Measurements from ENCODE around the gene CETP.
"Not testable (repeated sequence)": the region's sequence is repeated elsewhere in the genome, so short reads cannot be mapped to it uniquely, and the experiment has no call there.

CETP gene

DNA sequence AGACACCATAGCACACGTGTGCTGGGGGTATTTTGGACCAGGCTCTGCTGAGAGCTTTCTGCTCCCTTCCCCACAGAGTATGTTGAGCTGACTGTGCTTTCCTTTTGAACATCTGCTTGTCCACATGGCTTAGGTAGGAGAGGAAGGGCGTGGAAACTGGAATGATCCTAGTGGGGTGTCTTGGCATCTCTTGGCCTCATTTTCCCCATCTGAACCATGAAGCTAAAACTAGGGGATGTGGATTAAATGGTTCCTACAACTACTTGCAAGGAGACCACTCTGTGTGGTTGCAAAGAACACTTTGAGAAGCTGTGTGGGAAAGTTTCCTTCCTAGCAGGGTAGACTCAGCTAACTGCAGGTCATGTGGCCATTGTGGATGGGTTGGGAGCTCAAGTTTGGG is 20.9 kb downstream of the CETP start:
- no peak for DNase-seq

DNA sequence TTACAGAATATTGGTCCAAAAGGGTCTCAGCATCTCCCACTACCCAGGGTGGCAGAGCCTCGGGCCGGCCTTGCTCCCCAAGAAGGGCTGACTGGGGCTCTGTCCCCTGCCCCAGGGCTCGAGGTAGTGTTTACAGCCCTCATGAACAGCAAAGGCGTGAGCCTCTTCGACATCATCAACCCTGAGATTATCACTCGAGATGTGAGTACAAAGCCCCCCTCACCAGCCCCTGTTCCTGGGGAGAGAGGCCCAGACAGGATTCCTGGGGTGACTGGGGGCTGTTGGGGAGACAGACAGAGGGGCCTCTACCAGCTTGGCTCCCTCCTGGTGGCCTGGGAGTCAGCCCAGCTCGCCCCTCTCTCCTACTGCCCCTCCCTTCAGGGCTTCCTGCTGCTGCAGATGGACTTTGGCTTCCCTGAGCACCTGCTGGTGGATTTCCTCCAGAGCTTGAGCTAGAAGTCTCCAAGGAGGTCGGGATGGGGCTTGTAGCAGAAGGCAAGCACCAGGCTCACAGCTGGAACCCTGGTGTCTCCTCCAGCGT is 21.5 kb downstream of the CETP start:
- peak; percentile 20 for DNase-seq

DNA sequence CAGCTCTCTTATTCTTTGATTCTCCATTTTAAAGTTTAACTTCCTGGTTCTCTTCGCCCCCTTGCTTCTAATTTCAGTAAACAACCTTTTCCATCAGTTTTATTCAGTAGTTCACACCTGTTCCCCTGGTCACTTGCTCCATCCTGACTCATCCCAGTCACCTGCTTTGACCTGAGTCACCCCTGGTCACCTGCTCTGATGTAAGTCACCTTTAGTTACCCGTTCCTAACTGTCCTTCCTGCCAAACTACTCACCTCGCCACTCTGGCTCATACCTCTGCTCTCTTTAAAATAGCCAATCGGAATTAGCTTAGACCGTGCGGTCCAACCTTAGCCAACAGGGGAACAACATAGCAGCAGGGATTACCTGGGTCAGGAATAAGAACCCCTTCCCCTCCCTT is 22.9 kb downstream of the CETP start:
- no peak for DNase-seq

DNA sequence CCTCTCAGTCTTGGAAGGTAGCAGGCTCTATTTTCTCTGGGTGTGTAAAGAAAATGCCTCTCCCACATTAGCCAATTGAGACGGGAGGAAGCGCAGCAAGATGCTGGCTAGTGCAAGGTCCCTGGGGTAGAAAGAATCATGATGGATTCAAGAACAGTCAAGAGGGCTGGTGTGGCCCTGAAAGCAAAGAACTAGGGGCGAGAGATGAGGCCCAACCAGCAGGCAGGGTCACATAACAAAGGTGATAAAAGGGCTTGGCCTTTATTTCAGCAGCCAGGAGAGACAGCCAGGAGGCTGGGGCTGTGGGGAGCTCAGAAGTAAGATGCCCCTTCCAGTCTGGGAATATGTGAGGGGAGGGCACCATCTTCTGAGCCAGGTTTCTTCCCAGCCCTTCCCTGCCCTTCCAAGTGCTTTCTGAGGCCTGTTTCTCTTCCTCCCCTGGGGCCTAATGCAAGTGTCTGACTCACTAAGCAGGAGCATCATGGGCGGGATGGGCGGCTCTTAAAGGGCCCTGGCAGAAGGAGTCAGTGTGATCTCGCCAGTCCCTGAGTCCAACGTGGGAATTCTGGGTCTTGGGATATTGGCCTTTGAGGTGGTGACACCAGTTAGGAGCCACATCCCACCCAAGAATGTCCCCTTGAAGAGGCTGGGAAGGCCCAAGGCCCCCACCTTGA is 23.7 kb downstream of the CETP start:
- peak; percentile 59 for DNase-seq

DNA sequence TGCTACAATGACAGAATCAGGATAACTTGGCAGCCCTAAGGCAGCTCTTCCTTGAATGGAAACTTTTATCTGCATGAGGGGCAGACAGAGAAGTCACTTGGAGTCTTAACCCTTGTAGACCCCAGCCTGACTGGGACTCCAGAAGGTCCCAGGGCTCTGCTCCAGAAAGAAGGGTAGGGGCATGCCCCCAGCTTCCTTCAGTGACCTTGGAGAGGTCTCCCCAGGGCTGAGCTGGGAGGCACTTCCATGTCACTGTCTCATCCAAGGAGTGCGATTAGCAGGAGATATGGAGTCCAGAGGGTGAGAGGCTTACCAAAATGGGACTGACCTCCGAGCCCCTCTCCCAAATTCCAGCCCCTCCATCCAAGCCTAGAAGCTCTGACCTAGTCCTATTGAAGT is 24.2 kb downstream of the CETP start:
- no peak for DNase-seq

DNA sequence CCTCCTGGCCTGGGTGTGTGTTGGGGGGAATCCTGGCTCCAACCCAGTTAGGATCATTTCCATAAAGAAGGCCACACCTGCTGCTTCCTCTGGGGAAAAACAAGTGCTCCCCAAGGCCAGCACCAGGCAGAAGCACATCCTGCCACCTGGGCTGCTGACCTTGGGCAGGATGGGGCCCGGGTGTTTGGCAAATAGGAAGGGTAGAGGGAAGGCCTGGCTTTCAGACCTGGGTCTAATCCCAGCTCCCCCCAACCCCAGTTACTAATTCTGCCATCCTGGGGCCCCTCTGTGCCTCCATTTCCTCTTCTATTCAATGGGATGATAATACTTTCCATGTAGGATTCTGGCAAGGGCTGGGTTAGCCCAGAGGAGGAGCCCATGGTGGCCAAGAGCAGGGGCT is 24.6 kb downstream of the CETP start:
- no peak for DNase-seq

DNA sequence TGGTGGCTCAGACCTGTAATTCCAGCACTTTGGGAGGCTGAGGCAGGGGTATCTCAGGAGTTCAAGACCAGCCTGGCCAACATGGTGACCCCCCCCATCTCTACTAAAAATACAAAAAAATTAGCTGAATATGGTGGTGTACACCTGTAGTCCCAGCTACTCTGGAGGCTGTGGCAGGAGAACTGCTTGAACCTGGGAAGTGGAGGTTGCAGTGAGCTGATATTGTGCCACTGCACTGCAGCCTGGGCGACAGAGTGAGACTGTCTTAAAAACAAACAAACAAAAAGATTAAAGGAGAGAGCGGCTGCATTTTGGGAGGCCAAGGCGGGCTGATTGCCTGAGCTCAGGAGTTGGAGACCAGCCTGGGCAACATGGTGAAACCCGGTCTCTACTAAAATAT is 25.2 kb downstream of the CETP start:
- not testable (repeated sequence) for DNase-seq

DNA sequence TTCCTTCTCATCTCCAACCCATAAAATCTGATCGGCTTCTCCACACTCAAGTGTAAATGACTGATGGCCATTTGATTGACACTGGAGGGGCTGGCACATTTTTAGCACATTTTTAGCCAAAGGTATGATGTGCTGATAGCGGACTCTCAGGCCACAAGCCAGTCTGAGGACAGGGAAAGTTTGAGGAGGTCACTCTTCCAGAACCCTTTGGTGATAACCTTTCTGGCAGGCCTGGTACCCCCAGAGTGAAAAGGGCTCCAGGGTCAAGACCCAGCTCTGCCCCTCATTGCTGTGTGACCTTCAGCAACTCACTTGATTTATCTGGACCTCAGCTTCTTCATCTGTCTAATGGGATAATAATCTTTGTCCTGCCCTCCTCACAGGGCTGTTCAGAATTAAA is 25.9 kb downstream of the CETP start:
- no peak for DNase-seq

DNA sequence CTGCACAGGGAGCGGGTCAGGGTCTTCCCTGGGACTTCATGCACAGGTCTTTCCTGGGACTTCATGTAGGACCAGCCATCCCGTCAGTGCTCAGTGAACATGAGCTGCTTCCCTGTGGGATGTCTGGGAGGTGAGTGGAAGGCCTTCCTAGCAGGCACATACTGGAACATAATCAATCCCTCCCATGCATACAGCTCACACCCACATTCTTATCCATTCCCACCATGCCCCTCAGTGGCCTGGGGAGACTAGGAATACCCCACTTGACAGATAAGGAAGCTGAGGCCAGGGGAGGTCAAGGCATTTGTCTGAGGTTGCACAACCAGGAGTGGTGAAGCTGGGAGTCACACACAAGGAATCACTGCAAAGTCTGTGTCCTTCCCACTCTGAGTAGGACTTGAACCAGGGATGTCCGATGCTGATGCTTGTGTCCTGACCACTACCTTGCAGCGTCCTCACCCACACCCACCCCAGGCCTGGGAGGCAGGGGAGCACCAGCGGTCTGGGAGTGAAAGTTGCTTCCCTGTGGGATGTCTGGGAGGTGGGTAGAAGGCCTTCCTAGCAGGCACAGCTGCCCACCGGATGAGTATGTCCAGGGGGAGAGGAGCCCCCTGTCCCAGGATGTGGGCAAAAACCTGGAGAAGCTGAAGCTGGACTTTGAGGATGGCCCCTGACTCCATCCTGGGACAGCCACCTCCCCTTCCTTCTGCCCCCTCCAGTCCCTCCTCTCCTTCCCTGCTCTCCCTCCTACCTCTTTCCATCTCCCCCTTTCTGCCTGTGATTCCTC is 26.6 kb downstream of the CETP start:
- no peak for DNase-seq

DNA sequence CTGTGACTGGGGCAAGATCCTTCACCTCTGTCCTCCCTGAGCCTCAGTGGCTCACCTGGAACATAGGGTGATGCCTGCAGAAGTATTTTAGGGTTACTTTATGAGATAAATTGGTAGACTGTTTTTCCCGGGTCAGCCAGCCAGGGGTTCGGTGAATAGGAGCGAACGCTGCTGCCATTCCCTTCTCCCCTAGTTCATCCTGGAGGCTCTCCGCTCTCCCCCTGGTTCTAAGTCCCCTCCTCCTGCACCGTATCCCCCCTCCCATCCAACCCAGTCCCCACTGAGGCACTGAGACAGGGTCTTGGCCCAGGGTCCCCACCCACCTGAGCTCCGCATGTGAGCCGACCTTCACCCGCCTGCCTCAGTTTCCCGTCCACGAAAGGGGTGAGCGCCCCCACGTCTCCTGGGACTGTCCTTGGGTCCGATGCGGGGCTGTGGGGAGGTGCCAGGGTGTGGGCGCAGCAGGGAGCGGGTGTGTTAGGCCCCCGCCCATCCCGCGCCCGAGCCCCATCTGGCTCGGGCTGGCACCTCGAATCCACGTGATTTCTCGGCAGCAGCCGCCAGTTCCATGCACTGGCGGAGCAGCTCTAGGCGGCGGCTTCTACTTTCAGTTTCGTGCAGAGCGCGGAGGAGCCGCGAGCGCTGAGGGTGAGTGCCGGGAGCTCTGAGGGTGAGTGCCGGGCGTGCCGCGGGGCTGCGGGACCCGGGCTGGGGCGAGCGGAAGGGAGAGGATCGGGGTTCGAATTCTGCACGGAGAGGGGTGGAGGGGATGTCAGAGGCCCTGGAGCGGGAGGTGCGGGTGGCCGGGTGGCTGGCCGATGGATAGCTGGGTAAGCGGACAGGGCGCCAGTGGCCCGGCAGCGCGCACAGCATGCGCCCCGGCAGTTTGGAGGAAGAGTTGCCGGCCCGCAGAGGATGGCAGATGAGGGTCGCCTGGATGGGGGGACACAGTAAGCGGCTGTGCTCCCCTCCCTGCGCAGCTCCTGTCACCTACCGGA is 27.5 kb downstream of the CETP start, which contains the start of gene NLRC5:
TSS of gene NLRC5 (plus strand) at position 610 of the 998 bp plus-strand sequence. CDS start 31,156 bp downstream, outside the sequence.
- peak; percentile 87 for DNase-seq

DNA sequence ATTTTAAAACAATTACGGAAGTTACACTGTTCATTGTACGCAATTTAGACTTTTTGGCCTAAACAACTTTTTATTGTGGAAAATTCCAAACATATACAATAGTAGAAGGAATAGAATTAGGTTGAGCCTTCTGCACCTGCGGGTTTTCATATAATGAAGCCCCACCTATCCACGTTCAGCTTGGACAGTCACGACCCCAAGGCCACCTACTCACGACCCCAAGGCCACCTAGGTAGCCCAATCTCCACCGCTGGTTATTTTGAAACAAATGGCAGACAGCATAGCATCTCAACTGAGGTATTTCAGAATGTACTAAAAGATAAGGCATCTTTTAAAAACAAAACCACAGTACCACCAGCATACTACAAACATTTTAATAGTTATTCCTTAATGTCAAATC is 28.2 kb downstream of the CETP start:
- DNase-seq: no peak

DNA sequence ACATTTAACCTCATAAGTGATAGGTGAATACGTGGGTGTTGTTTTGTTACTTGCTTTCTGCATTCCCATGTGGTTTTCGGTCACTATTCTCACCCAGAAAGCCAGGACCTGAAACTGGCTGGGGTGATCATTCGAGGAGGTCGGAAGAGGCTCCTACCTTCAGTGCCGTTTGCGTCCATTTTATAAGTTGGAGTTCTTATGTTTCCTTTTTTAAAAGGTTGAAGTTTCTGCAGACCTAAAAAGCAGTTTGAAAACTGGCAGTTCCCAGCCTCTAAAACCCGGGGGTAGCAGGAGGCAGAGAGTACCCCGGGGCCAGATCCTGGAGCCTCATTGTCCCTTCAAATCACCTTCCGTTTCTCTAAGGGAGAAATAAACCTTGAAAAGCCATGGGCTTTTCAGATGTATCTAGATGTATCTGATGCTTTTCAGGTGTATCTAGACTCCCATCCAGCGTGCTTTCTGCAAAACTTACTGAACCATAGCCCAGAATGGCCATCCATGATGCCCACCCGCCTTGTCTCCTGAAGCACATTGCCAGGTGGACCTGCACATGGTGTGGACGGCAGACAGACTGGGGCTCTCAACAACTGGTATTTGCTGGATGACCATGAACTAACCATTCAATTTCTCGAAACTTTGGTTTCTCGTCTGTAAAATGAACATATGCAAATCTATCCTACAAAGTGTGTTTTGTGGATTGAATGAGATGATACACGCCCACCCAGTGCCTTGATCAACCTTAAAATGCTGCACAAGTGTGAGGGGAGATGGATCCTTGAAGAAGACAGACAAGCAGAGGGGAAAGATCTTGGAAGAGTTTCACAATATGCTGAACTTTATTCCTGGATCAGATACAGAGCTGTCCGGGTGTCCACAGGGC is 28.9 kb downstream of the CETP start:
- no peak for DNase-seq

DNA sequence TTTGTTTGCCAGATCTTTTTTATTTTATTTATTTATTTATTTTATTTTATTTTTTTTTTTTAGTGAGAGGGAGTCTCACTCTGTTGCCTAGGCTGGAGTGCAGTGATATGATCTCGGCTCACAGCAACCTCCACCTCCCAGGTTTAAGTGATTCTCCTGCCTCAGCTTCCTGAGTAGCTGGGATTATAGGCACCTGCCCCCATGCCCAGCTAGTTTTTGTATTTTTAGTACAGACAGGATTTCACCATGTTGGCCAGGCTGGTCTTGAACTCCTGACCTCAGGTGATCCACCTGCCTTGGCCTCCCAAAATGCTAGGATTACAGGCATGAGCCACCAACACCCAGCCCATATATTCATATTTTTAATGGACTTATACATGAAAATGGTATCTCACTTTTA is 30.7 kb downstream of the CETP start:
- not testable (repeated sequence) for DNase-seq

DNA sequence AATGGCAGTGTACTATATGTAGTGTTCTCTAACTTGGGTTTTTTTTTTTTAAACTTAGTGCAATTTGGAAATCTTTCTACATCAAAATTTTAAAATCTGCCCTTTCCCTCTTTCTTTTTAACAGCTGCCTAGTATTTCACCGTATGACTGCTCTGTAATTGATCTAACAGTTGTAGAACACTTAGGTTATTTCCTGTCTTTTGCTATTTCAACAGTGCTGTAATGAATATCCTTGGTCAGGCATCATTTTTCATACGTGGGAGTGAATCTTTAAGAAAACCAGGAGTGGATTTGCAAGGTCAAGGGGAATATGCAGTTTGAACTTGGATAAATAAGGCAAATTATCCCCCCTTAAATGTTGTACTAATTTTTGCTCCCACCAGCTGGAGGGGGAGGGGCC is 31.5 kb downstream of the CETP start:
- DNase-seq: no peak

DNA sequence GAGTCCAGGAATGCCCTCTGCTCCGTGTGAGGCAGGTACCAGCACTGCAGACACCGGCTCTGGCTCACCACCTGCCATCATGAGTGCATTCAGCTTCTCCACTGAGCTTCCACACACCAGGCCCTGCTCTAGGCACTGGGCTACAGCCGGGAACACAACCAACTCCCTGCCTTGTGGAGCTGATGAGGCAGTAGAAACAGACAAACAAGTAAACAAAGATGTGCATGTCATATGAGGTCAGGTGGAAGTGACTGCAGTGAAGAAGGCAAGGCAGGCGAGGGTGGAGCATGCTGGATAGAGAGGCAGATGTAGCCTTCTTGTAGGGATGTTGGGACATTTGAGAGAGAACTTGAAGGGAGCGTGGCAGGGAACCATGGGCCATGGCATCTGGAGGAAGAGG is 32.6 kb downstream of the CETP start:
- peak; percentile 5 for DNase-seq

DNA sequence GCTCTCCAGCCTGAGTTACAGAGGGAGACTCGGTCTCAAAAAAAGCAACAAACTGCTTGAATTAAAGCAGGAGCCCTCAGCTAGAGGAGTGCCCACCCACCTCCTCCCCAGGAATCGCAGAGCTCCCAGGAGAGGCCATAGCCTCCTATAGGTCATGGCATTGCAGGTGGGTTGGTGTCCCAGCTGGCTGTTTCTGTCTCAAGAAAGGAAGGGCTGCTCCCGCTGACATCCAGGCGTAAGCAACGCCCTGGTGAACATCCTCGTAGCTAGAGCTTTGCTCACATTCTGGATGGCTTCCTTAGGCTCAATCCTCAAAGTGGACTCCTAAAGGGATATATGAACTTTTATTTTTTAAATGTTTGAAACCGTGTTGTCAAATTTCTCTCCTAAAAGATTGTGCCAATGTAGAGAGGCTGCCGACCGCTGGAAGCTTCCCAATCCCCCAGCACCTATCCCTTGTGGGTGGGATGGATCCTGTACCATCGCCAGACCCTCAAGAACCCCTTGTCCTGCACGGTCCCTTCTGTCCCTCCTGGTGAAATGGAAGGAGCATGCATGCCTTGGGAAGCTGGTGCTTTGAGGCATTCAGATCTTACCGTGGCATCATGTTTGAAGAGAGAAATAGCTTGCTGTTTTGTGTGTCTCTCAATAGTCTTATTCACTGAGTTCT is 33.5 kb downstream of the CETP start:
- no peak for DNase-seq

DNA sequence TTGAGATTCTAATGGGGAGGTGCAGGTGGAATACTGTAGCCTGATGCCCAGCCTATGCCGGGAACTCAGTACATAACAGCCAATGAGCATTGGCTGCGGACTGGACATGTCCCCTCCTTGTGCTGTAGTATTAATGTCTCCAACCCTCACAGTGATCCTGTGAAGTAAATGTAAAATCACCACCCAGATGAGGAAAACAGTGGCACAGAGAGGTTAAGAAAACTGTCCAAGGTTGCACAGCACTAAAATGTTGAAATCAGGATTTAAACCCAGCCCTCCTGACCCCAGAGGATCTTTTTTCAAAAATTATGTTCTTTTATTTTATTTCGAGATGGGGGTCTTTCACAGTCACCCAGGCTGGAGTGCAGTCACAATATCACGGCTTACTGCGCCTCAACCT is 35.5 kb downstream of the CETP start:
- DNase-seq: no peak

DNA sequence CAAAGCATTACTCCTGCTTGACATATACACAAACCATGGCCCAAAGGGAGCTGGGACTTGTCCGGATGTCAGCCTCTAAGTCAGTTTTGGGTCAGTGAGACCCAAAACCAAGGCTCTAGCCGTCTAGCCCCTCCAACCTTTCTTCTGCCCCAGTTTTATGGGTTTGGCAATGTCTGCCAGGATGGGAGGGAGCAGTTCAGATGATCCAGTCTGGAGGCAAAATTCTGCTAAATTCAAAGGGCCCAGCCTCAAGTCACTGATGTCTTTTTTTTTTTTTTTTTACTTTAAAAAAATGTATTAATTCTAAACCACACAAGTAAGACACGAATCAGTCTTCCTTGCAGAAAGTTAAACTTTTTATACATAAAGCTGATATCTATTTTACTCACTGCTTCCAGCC is 36.2 kb downstream of the CETP start:
- no peak for DNase-seq

DNA sequence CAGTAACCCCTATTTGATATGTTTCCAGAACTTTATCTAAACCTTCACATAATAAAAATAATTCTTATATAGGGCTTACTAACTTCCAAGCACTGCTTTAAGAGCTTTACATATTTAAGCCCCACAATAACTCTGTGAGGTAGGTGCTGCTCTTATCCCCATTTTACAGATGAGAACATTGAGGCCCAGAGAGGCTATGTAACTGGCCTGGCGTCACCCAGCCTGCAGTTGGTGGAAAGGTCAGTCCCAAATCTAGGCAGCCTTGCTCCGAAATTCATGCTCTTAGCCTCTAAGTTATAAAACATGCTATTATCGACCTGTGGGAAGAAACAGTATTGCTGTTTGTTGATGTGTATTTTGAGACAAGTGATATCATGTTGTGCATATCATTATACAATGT is 36.6 kb downstream of the CETP start:
- no peak for DNase-seq

DNA sequence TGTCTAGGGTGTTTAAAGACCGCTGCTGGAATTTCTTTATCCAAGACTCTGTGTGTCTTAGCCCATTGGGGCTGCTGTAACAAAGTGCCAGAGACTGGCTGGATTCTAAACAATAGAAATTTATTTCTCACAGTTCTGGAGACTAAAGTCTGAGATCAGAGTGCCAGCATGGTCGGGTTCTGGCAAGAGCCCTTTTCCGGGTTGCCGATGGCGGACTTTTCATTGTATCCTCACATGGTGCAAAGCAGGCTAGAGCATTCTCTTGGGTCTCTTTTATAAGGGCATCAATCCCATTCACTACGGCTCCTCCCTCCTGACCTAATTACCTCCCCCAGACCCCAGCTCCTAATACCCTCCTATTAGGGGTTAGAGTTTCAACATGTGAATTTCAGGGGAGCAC is 37.1 kb downstream of the CETP start:
- no peak for DNase-seq

Measured in NCI-H2171 treated with DMSO at 0.1 percent for 48 hours (cell line).